ENCODE measurements around the gene PSMF1.

DNA sequence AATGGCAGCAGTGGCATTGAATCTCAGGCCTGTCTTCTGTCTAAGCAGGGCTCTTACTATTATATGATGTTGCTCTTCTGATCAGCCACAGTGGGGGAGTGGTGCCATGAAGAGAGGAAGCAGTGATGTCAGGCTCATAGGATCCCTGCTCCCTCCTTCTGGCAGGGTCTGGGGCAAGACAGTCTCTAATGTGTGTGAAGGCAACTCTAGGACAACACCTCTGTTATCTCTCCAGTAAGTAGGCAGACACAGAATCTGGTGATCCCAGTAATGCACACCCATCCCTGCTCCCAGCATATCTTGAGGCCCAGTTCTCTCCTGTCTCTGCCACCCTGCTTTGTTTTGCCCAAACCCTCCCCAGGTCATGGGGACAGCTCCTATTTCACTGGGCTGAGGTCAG is 93.6 kb downstream of the PSMF1 start:
- no peak for TF ChIP-seq SIN3A (IDR thresholded peaks at IDR 0.05; ENCODE audit: borderline replicate concordance, insufficient read depth, low read length)
- TF ChIP-seq, protein P1, sequence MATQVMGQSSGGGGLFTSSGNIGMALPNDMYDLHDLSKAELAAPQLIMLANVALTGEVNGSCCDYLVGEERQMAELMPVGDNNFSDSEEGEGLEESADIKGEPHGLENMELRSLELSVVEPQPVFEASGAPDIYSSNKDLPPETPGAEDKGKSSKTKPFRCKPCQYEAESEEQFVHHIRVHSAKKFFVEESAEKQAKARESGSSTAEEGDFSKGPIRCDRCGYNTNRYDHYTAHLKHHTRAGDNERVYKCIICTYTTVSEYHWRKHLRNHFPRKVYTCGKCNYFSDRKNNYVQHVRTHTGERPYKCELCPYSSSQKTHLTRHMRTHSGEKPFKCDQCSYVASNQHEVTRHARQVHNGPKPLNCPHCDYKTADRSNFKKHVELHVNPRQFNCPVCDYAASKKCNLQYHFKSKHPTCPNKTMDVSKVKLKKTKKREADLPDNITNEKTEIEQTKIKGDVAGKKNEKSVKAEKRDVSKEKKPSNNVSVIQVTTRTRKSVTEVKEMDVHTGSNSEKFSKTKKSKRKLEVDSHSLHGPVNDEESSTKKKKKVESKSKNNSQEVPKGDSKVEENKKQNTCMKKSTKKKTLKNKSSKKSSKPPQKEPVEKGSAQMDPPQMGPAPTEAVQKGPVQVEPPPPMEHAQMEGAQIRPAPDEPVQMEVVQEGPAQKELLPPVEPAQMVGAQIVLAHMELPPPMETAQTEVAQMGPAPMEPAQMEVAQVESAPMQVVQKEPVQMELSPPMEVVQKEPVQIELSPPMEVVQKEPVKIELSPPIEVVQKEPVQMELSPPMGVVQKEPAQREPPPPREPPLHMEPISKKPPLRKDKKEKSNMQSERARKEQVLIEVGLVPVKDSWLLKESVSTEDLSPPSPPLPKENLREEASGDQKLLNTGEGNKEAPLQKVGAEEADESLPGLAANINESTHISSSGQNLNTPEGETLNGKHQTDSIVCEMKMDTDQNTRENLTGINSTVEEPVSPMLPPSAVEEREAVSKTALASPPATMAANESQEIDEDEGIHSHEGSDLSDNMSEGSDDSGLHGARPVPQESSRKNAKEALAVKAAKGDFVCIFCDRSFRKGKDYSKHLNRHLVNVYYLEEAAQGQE (IDR thresholded peaks at IDR 0.05; ENCODE audit: insufficient read depth in 1 of 2, low read depth in 2 of 2, low read length in 2 of 2), result no peak
- no peak for TF ChIP-seq POLR2AphosphoS5 (IDR thresholded peaks at IDR 0.05; ENCODE audit: low read depth, low read length)
- no peak for TF ChIP-seq TAF1 (IDR thresholded peaks at IDR 0.05; ENCODE audit: borderline replicate concordance, insufficient read depth, low read length)
- no peak for TF ChIP-seq FOXP2 (optimal IDR thresholded peaks at IDR 0.05; ENCODE audit: borderline replicate concordance, extremely low read depth, extremely low read length, insufficient read depth)

Measured in PFSK-1 (cell line).